ENCODE results near the gene PHTF2. TPM values are rescaled to one million over a fixed set of nuclear protein-coding genes. Genes with fewer than 3 reads are reported as not detected.

Gene PHTF2
- total RNA-seq, 1 experiment from 2014 or later = 26.7 TPM

GRCh38 chr7:77944183-77945182 lies 145.9 kb downstream of the PHTF2 start:
- no TSS peak for BruUV-seq (replicated peaks)
- ChIA-PET CTCF (no interaction called here), POLR2A (no interaction called here), RAD21 (ENCODE audit: low non-redundant PET in 1 of 2, low total read pairs in 2 of 2, uncharacterized antibody in 2 of 2, unreplicated experiment in 2 of 2) (no interaction called here)
- ATAC-seq (no peak), DNase-seq (ENCODE audit: low read depth, low spot score) (no peak)
- H3K9me2 ChIP-seq (ENCODE audit: insufficient read depth) = no peaks in the 10 kb centered on the region
- no peak overlapping the region for H2AFZ ChIP-seq (ENCODE audit: low read depth, low read length, poor library complexity, severe bottlenecking)
- no peaks in the 10 kb centered on the region for H3K36me3 ChIP-seq (ENCODE audit: control insufficient read depth in 1 of 2, insufficient read depth in 2 of 2, low read length in 2 of 2)
- no peak overlapping the region for H3K9ac ChIP-seq (ENCODE audit: low read length)
- no peaks in the 10 kb centered on the region for H3K27me3 ChIP-seq (ENCODE audit: insufficient read depth, low read length)
- H4K20me1 ChIP-seq (ENCODE audit: insufficient read depth) = no peaks in the 10 kb centered on the region; the same call in 1 of the 2 replicates
- no peaks in the 10 kb centered on the region for H3K4me1 ChIP-seq (ENCODE audit: control insufficient read depth in 1 of 2, insufficient read depth in 2 of 2, low read length in 2 of 2)
- TF ChIP-seq JUND (IDR thresholded peaks at IDR 0.05) (no peak), CTCF (IDR thresholded peaks at IDR 0.05 in 2 of 3, conservative IDR thresholded peaks at IDR 0.05 in 1 of 3; ENCODE audit: borderline replicate concordance in 1 of 3, insufficient read depth in 1 of 3, low read depth in 2 of 3, low read length in 2 of 3) (no peak), MAX (IDR thresholded peaks at IDR 0.05) (no peak), EZH2 (IDR thresholded peaks at IDR 0.05) (no peak), CBX3 (IDR thresholded peaks at IDR 0.05; ENCODE audit: low read depth) (no peak), ELF1 (IDR thresholded peaks at IDR 0.05; ENCODE audit: borderline replicate concordance, low read depth) (no peak), TCF7L2 (IDR thresholded peaks at IDR 0.05; ENCODE audit: borderline replicate concordance, extremely low read depth, insufficient read depth, insufficient read length) (no peak), ZBTB33 (IDR thresholded peaks at IDR 0.05; ENCODE audit: extremely low read depth, insufficient replicate concordance, low read length) (no peak), REST (IDR thresholded peaks at IDR 0.05; ENCODE audit: low read depth) (no peak), POLR2AphosphoS5 (IDR thresholded peaks at IDR 0.05; ENCODE audit: low read depth, low read length) (no peak), SP1 (IDR thresholded peaks at IDR 0.05; ENCODE audit: low read depth) (no peak), RAD21 (IDR thresholded peaks at IDR 0.05; ENCODE audit: low read depth) (no peak), YY1 (IDR thresholded peaks at IDR 0.05; ENCODE audit: extremely low read depth, insufficient replicate concordance, low read depth, low read length) (no peak), ZNF274 (IDR thresholded peaks at IDR 0.05; ENCODE audit: low read depth, low read length) (no peak), POLR2A (IDR thresholded peaks at IDR 0.05; ENCODE audit: borderline replicate concordance, extremely low read depth, insufficient read depth, insufficient read length) (no peak), ZFX (IDR thresholded peaks at IDR 0.05) (no peak), SRF (IDR thresholded peaks at IDR 0.05; ENCODE audit: low read depth) (no peak)
- no peaks in the 10 kb centered on the region for H3K9me3 ChIP-seq (ENCODE audit: control insufficient read depth in 1 of 2, insufficient read depth in 1 of 2, low read depth in 1 of 2, low read length in 2 of 2)
- H3K79me2 ChIP-seq (ENCODE audit: insufficient read depth, low read length) = no peaks in the 10 kb centered on the region
- no peak overlapping the region for H3K4me2 ChIP-seq (ENCODE audit: low read length)
- H3K27ac ChIP-seq (ENCODE audit: low read depth, low read length) = no peak overlapping the region
- no peak overlapping the region for H3K4me3 ChIP-seq (replicated peaks in 1 of 2; ENCODE audit: low read depth in 1 of 2, low read length in 2 of 2)
- intact Hi-C loops (cut with micrococcal nuclease) = no loop called here

Measured in HCT116 (cell line).